HepG2 (cell line): ENCODE results near the gene ELMOD3. TPM values are rescaled to one million over a fixed set of nuclear protein-coding genes. Genes with fewer than 3 reads are reported as not detected.

Experiments
- CHCHD3 ChIP-seq: sonication (generic); formaldehyde crosslinking; IDR thresholded peaks from 2 replicates; pipeline ENCODE4 v1.8.0; 2022; ENCODE audit warnings: mild to moderate bottlenecking, missing genetic modification reagents, moderate library complexity
- HMG20A ChIP-seq: IDR thresholded peaks from 2 replicates; pipeline ENCODE4 v1.6.1; 2016; ENCODE audit warnings: borderline replicate concordance
- HMGA1 ChIP-seq: sonication (generic); formaldehyde crosslinking; conservative IDR thresholded peaks from 2 replicates; pipeline ENCODE4 v1.4.0; 2020; ENCODE audit warnings: missing genetic modification reagents
- HOXA5 ChIP-seq: sonication (generic); formaldehyde crosslinking; IDR thresholded peaks from 2 replicates; pipeline ENCODE4 v1.4.0; 2020; ENCODE audit warnings: missing genetic modification reagents
- POGZ ChIP-seq: sonication (generic); formaldehyde crosslinking; IDR thresholded peaks from 2 replicates; pipeline ENCODE4 v1.4.0; 2020; ENCODE audit warnings: mild to moderate bottlenecking, missing genetic modification reagents
- RAD21 ChIP-seq: fragments of 450-650 bp; formaldehyde crosslinking; IDR thresholded peaks from 2 replicates; pipeline ENCODE4 v1.5.0; 2020; ENCODE audit warnings: mild to moderate bottlenecking
- RBAK ChIP-seq: sonication (generic); formaldehyde crosslinking; IDR thresholded peaks from 2 replicates; pipeline ENCODE4 v1.5.1; 2020; ENCODE audit warnings: mild to moderate bottlenecking, missing genetic modification reagents
- SAP130 ChIP-seq: IDR thresholded peaks from 2 replicates; pipeline ENCODE4 v1.6.1; 2016; ENCODE audit warnings: low read depth
- SIX1 ChIP-seq: sonication (generic); formaldehyde crosslinking; IDR thresholded peaks from 2 replicates; pipeline ENCODE4 v1.4.0; 2020; ENCODE audit warnings: missing genetic modification reagents, borderline replicate concordance
- SNAPC4 ChIP-seq: sonication (generic); formaldehyde crosslinking; IDR thresholded peaks from 2 replicates; pipeline ENCODE4 v1.4.0; 2020; ENCODE audit warnings: mild to moderate bottlenecking, missing genetic modification reagents
- TEAD3 ChIP-seq: optimal IDR thresholded peaks from 2 replicates; pipeline ENCODE3; 2016; ENCODE audit warnings: borderline replicate concordance
- TOPORS ChIP-seq: sonication (generic); formaldehyde crosslinking; IDR thresholded peaks from 2 replicates; pipeline ENCODE4 v1.8.0; 2023; ENCODE audit warnings: mild to moderate bottlenecking, missing genetic modification reagents
- U2AF2 ChIP-seq: fragments of 200-400 bp; formaldehyde crosslinking; IDR thresholded peaks from 2 replicates; pipeline ENCODE4 v1.6.1; 2017; ENCODE audit warnings: low read depth, mild to moderate bottlenecking, low read length
- XRCC5 ChIP-seq: fragments of 200-400 bp; formaldehyde crosslinking; optimal IDR thresholded peaks from 2 replicates; pipeline ENCODE3; 2017; ENCODE audit warnings: mild to moderate bottlenecking, low read length
- ZNF17 ChIP-seq: sonication (generic); formaldehyde crosslinking; IDR thresholded peaks from 2 replicates; pipeline ENCODE4 v1.5.0; 2020; ENCODE audit warnings: mild to moderate bottlenecking, missing genetic modification reagents
- ZNF205 ChIP-seq: IDR thresholded peaks from 2 replicates; pipeline ENCODE4 v1.6.1; 2018; ENCODE audit warnings: missing biosample characterization, missing genetic modification reagents
- ZNF326 ChIP-seq: sonication (generic); formaldehyde crosslinking; IDR thresholded peaks from 2 replicates; pipeline ENCODE4 v1.4.0; 2020; ENCODE audit warnings: missing genetic modification reagents, borderline replicate concordance
- ZNF567 ChIP-seq: sonication (generic); formaldehyde crosslinking; IDR thresholded peaks from 2 replicates; pipeline ENCODE4 v1.8.1; 2023; ENCODE audit warnings: mild to moderate bottlenecking, missing genetic modification reagents, borderline replicate concordance
- ZNF570 ChIP-seq: sonication (generic); formaldehyde crosslinking; IDR thresholded peaks from 2 replicates; pipeline ENCODE4 v1.4.0; 2020; ENCODE audit warnings: mild to moderate bottlenecking, missing genetic modification reagents, borderline replicate concordance
- ZNF577 ChIP-seq: sonication (generic); formaldehyde crosslinking; IDR thresholded peaks from 2 replicates; pipeline ENCODE4 v1.4.0; 2020; ENCODE audit warnings: mild to moderate bottlenecking, low read depth, missing genetic modification reagents, borderline replicate concordance
- ZNF598 ChIP-seq: sonication (generic); formaldehyde crosslinking; IDR thresholded peaks from 2 replicates; pipeline ENCODE4 v1.5.1; 2020; ENCODE audit warnings: mild to moderate bottlenecking, missing genetic modification reagents, borderline replicate concordance
- ZNF777 ChIP-seq: sonication (generic); formaldehyde crosslinking; IDR thresholded peaks from 2 replicates; pipeline ENCODE4 v1.4.0; 2020; ENCODE audit warnings: missing genetic modification reagents
- ZNF781 ChIP-seq: sonication (generic); formaldehyde crosslinking; IDR thresholded peaks from 2 replicates; pipeline ENCODE4 v1.5.1; 2020; ENCODE audit warnings: borderline replicate concordance, mild to moderate bottlenecking, missing genetic modification reagents; ENCODE audit errors: not compliant biosample characterization
- ZNF800 ChIP-seq: sonication (generic); formaldehyde crosslinking; IDR thresholded peaks from 2 replicates; pipeline ENCODE4 v1.4.0; 2020; ENCODE audit warnings: missing genetic modification reagents
- polyA plus RNA-seq, 8 experiments: library from polyadenylated mRNA; depleted of rRNA in 3 of 8; stranded (reverse) in 7 of 8; unstranded in 1 of 8; fragments of >200 nt; fragmentation: Illumina TruSeq in 4 of 8; extraction: Trizol in 4 of 8; gene quantifications; 2 replicates each; pipeline versions ENCODE4 v1.2.1 to v1.2.3, GENCODE V29; 2011 to 2016; ENCODE audit warnings: low read depth in 4 of 8, missing spikeins in 1 of 8, mixed read lengths in 1 of 8; ENCODE audit not compliant: insufficient read depth in 1 of 8
- total RNA-seq, 5 experiments: library from RNA; depleted of rRNA; stranded (reverse); fragments of >200 nt; fragmentation: Illumina TruSeq; extraction: Trizol; gene quantifications; 2 replicates each; pipeline ENCODE4 v1.2.3, GENCODE V29; 2016; ENCODE audit warnings: low read depth in 1 of 5

ELMOD3 gene
- total and polyA plus RNA-seq, 2 of the 13 experiments (the other 11 are each of a cell fraction or from before 2014, with no cell fraction given): 13.3 to 19.5 TPM

- TF ChIP-seq ZNF800 (CRISPR knock-in tag): peak; percentile 84
- TF ChIP-seq U2AF2: no peak
- TF ChIP-seq RAD21 (CRISPR knock-in tag): no peak; the same call in 1 of the 2 replicates
- peak; percentile 83 for TF ChIP-seq SNAPC4 (CRISPR knock-in tag)
- no peak for TF ChIP-seq ZNF17 (CRISPR knock-in tag)
- no peak for TF ChIP-seq ZNF570 (CRISPR knock-in tag)
- no peak for TF ChIP-seq ZNF598
- TF ChIP-seq ZNF205 (CRISPR knock-in tag): peak; percentile 75
- peak; percentile 79; the same call in 1 of the 2 replicates for TF ChIP-seq TOPORS (CRISPR knock-in tag)
- no peak for TF ChIP-seq CHCHD3 (CRISPR knock-in tag)
- TF ChIP-seq TEAD3 (CRISPR knock-in tag): peak; percentile 47
- TF ChIP-seq HOXA5 (CRISPR knock-in tag): peak; percentile 79
- no peak for TF ChIP-seq ZNF577 (CRISPR knock-in tag)
- no peak for TF ChIP-seq RBAK
- TF ChIP-seq SAP130 (CRISPR knock-in tag): peak; percentile 85
- TF ChIP-seq ZNF567 (CRISPR knock-in tag): peak; percentile 53; the same call in 1 of the 2 replicates
- no peak for TF ChIP-seq XRCC5
- TF ChIP-seq ZNF326: no peak
- no peak for TF ChIP-seq HMGA1 (CRISPR knock-in tag)
- 0 out of 2 replicates have a peak, but pooled peaks have one; percentile 12 for TF ChIP-seq HMG20A (CRISPR knock-in tag)
- no peak for TF ChIP-seq SIX1 (CRISPR knock-in tag)
- TF ChIP-seq ZNF777 (CRISPR knock-in tag): peak; percentile 34
- peak; percentile 49 for TF ChIP-seq POGZ
- TF ChIP-seq ZNF781: peak; percentile 34
These were observed 63.8 kb downstream of the ELMOD3 start, which contains the start of gene SH2D6 (continued) for GRCh38 chr2:85418132-85419008.
